GM18526 (cell line): ENCODE data around the gene KLHL18.

Experiments
- POLR2A ChIP-seq: IDR thresholded peaks from 3 replicates; pipeline ENCODE4 v1.6.1; 2011; ENCODE audit not compliant: insufficient read length; ENCODE audit errors: extremely low read depth

The KLHL18 gene

GRCh38 chr3:47266709-47267489 is 15.8 kb upstream of the KLHL18 start:
- TF ChIP-seq POLR2A = no peak

- no peak for TF ChIP-seq POLR2A
These were observed 15.3 kb upstream of the KLHL18 start for GRCh38 chr3:47267490-47267824.

GRCh38 chr3:47270526-47270925 is 12.2 kb upstream of the KLHL18 start:
- no peak for TF ChIP-seq POLR2A

- no peak for TF ChIP-seq POLR2A
These were observed 9.2 kb upstream of the KLHL18 start for GRCh38 chr3:47273564-47273963.

GRCh38 chr3:47274652-47275051 is 8.1 kb upstream of the KLHL18 start:
- no peak for TF ChIP-seq POLR2A

- no peak for TF ChIP-seq POLR2A
These were observed 6.2 kb upstream of the KLHL18 start for GRCh38 chr3:47276558-47276957.

GRCh38 chr3:47280519-47280918 is 2.2 kb upstream of the KLHL18 start:
- TF ChIP-seq POLR2A = no peak

GRCh38 chr3:47283193-47283537 is 421 bp downstream of the KLHL18 start:
- TF ChIP-seq POLR2A = no peak

- no peak for TF ChIP-seq POLR2A
These were observed 1.0 kb downstream of the KLHL18 start for GRCh38 chr3:47283591-47284364.

GRCh38 chr3:47288966-47289910 is 6.5 kb downstream of the KLHL18 start:
- TF ChIP-seq POLR2A = no peak

GRCh38 chr3:47291158-47291753 is 8.5 kb downstream of the KLHL18 start:
- TF ChIP-seq POLR2A = no peak

- no peak for TF ChIP-seq POLR2A
These were observed 11.1 kb downstream of the KLHL18 start for GRCh38 chr3:47293822-47294221.

- TF ChIP-seq POLR2A = no peak
These were observed 11.6 kb downstream of the KLHL18 start for GRCh38 chr3:47294392-47294791.

GRCh38 chr3:47295322-47295721 is 12.6 kb downstream of the KLHL18 start:
- no peak for TF ChIP-seq POLR2A

GRCh38 chr3:47295976-47296375 is 13.2 kb downstream of the KLHL18 start:
- no peak for TF ChIP-seq POLR2A

- TF ChIP-seq POLR2A = no peak
These were observed 14.0 kb downstream of the KLHL18 start for GRCh38 chr3:47296562-47297302.
